Measurements from ENCODE around the gene TMEM185B.
A peak's percentile ranks its signal among the peaks of the same experiment; 100 is the strongest.
"Not testable (repeated sequence)": the region's sequence is repeated elsewhere in the genome, so short reads cannot be mapped to it uniquely, and the experiment has no call there.

Gene TMEM185B

GRCh38 chr2:120204945-120205670, 18.1 kb downstream of the TMEM185B start:
- DNase-seq = no peak

GRCh38 chr2:120204417-120204816, 18.8 kb downstream of the TMEM185B start:
- DNase-seq = no peak

GRCh38 chr2:120204022-120204405, 19.2 kb downstream of the TMEM185B start:
- DNase-seq = no peak

GRCh38 chr2:120203251-120204021, 19.8 kb downstream of the TMEM185B start:
- no peak for DNase-seq

- DNase-seq = not testable (repeated sequence)
Observed at GRCh38 chr2:120199817-120200459, 23.3 kb downstream of the TMEM185B start.

GRCh38 chr2:120195553-120195952, 27.6 kb downstream of the TMEM185B start:
- no peak for DNase-seq

GRCh38 chr2:120192280-120192679, 30.9 kb downstream of the TMEM185B start:
- no peak for DNase-seq

- no peak for DNase-seq
Observed at GRCh38 chr2:120189189-120189588, 34.0 kb downstream of the TMEM185B start.

- DNase-seq = no peak
Observed at GRCh38 chr2:120182019-120182560, 41.1 kb downstream of the TMEM185B start.

- no peak for DNase-seq
Observed at GRCh38 chr2:120180066-120180465, 43.1 kb downstream of the TMEM185B start.

GRCh38 chr2:120179396-120179795, 43.8 kb downstream of the TMEM185B start:
- no peak for DNase-seq

- DNase-seq = no peak
Observed at GRCh38 chr2:120177973-120178372, 45.2 kb downstream of the TMEM185B start.

- DNase-seq = no peak
Observed at GRCh38 chr2:120177001-120177621, 46.1 kb downstream of the TMEM185B start.

GRCh38 chr2:120176526-120176925, 46.7 kb downstream of the TMEM185B start:
- no peak for DNase-seq

GRCh38 chr2:120174963-120175581, 48.1 kb downstream of the TMEM185B start:
- DNase-seq = peak; percentile 60

Measured in HCEC 1CT (cell line).